Smooth muscle cell (in vitro differentiated cells): Measurements from ENCODE around the gene GUCY2F. TPM values are rescaled to one million over a fixed set of nuclear protein-coding genes. Genes with fewer than 3 reads are reported as not detected.

Experiments
- DNase-seq: peaks from one replicate; lab custom pipeline; 2025; ENCODE audit not compliant: unreplicated experiment; lab: John Stamatoyannopoulos, UW
- H2AFZ ChIP-seq: fragments of 200-600 bp; sonication (generic); 2 replicates; pipeline ENCODE4 v1.6.0; 2016; ENCODE audit warnings: antibody characterized with exemption, low read depth, mild to moderate bottlenecking
- H3F3A ChIP-seq: fragments of 200-600 bp; sonication (generic); 2 replicates; pipeline ENCODE4 v1.6.0; 2017; ENCODE audit warnings: antibody characterized with exemption, low read depth
- H3K27ac ChIP-seq: fragments of 200-600 bp; sonication (generic); 2 replicates; pipeline ENCODE4 v1.5.1; 2016; ENCODE audit warnings: low read depth, mild to moderate bottlenecking
- H3K27me3 ChIP-seq: fragments of 200-600 bp; sonication (generic); 2 replicates; pipeline ENCODE4 v1.6.1; 2016; ENCODE audit warnings: low read depth, mild to moderate bottlenecking
- H3K36me3 ChIP-seq: fragments of 200-600 bp; sonication (generic); 2 replicates; pipeline ENCODE4 v1.5.1; 2016; ENCODE audit warnings: low read depth
- H3K4me1 ChIP-seq: fragments of 200-600 bp; sonication (generic); 2 replicates; pipeline ENCODE4 v1.5.1; 2016; ENCODE audit warnings: low read depth
- H3K4me2 ChIP-seq: fragments of 200-600 bp; sonication (generic); 2 replicates; pipeline ENCODE4 v1.6.0; 2016; ENCODE audit warnings: mild to moderate bottlenecking
- H3K4me3 ChIP-seq: fragments of 200-600 bp; sonication (generic); 2 replicates; pipeline ENCODE4 v1.5.1; 2016; ENCODE audit warnings: mild to moderate bottlenecking
- H3K79me2 ChIP-seq: fragments of 200-600 bp; sonication (generic); 2 replicates; pipeline ENCODE4 v1.6.0; 2016; ENCODE audit warnings: low read depth, mild to moderate bottlenecking
- H3K9ac ChIP-seq: fragments of 200-600 bp; sonication (generic); 2 replicates; pipeline ENCODE4 v1.6.0; 2016; ENCODE audit warnings: low read depth
- H3K9me3 ChIP-seq: fragments of 200-600 bp; sonication (generic); replicated peaks from 2 replicates; pipeline ENCODE4 v1.5.1; 2016; ENCODE audit warnings: low read depth
- H4K20me1 ChIP-seq: fragments of 200-600 bp; sonication (generic); 2 replicates; pipeline ENCODE4 v1.6.0; 2016; ENCODE audit warnings: low read depth
- WGBS: methylation state at CpG from one replicate; pipeline ENCODE4 v1.1.7; 2016; ENCODE audit warnings: low lambda C conversion rate; 5-methylcytosine and 5-hydroxymethylcytosine counted together
- polyA plus RNA-seq: library from polyadenylated mRNA; unstranded; fragments of >200 nt; fragmentation: Nextera tagmentation; extraction: Ambion mirVana; gene quantifications from 2 replicates; pipeline ENCODE4 v1.2.1, GENCODE V29; 2016
- total RNA-seq: library from RNA; depleted of rRNA; stranded (reverse); fragments of >200 nt; gene quantifications from 2 replicates; pipeline ENCODE4 v1.2.3, GENCODE V29; 2014
- TF ChIP-seq, protein P1 (sequence below): fragments of 200-600 bp; sonication (generic); IDR thresholded peaks from 2 replicates; pipeline ENCODE4 v1.5.1; 2017; ENCODE audit warnings: borderline replicate concordance, mild to moderate bottlenecking, antibody characterized with exemption; ENCODE audit not compliant: insufficient read depth, poor library complexity, severe bottlenecking

The GUCY2F gene
- total and polyA plus RNA-seq, 2 experiments from 2014 or later: not detected

DNA sequence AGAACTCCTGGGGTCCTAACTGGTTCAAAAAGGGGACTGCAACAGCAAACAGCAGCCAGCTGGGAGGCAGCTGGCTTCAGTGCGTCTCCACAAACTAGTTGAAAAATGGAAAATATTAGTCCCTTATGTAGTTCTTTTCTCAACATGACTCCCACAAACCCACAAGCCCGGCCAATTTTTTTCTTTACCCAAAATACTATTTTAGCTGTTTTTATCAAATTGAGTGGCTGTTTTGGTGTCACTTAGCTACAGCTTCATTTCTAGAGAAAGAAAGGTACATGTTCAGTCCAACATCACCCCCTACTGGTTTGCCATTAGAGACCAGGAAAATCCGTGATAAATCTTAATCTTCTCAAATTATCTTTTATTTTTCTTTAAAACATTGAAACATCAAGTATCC, 97.2 kb downstream of the GUCY2F start:
- H3K27ac ChIP-seq: no peak overlapping the region
- WGBS: 13% methylated on average over 3 of the region's 3 CpGs
- H3K4me2 ChIP-seq: no peak overlapping the region
- no peak for DNase-seq
- no peak overlapping the region for H3K9ac ChIP-seq
- H3K79me2 ChIP-seq: no peaks in the 10 kb centered on the region
- H3K4me1 ChIP-seq: peaks cover 6% of the 10 kb centered on the region
- no peaks in the 10 kb centered on the region for H3K36me3 ChIP-seq
- H3K9me3 ChIP-seq: no peaks in the 10 kb centered on the region
- no peak overlapping the region for H3K4me3 ChIP-seq
- peaks cover 4% of the 10 kb centered on the region for H3F3A ChIP-seq
- no peaks in the 10 kb centered on the region for H3K27me3 ChIP-seq
- TF ChIP-seq, protein P1, sequence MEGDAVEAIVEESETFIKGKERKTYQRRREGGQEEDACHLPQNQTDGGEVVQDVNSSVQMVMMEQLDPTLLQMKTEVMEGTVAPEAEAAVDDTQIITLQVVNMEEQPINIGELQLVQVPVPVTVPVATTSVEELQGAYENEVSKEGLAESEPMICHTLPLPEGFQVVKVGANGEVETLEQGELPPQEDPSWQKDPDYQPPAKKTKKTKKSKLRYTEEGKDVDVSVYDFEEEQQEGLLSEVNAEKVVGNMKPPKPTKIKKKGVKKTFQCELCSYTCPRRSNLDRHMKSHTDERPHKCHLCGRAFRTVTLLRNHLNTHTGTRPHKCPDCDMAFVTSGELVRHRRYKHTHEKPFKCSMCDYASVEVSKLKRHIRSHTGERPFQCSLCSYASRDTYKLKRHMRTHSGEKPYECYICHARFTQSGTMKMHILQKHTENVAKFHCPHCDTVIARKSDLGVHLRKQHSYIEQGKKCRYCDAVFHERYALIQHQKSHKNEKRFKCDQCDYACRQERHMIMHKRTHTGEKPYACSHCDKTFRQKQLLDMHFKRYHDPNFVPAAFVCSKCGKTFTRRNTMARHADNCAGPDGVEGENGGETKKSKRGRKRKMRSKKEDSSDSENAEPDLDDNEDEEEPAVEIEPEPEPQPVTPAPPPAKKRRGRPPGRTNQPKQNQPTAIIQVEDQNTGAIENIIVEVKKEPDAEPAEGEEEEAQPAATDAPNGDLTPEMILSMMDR: peak; percentile 89
- no peaks in the 10 kb centered on the region for H4K20me1 ChIP-seq
- no peak overlapping the region for H2AFZ ChIP-seq

DNA sequence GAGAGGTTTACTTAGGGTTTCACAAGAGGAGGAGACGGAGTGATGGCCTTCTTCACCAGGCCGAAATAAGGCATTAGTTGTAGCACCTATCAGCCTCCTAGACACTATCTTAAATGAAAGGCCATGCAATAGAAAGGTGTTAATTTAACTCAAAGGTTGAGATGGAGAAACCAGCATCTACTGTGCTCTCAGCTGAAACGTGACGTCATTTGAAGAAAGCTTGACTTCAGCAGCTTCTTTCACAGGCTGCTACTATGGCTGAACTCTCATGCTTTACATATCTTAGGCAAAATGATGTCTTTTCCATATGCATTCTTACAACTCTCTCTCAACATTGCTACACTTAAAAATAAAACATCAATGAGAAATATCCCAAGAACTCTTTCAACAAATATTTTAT, 99.6 kb downstream of the GUCY2F start:
- Histone ChIP-seq H3K27ac (no peak overlapping the region), H3K9ac (no peak overlapping the region), H3K79me2 (no peaks in the 10 kb centered on the region), H3K4me3 (no peak overlapping the region), H3K4me1 (peaks cover under 1% of the 10 kb centered on the region), H4K20me1 (no peaks in the 10 kb centered on the region), H3F3A (no peaks in the 10 kb centered on the region), H2AFZ (no peak overlapping the region), H3K27me3 (no peaks in the 10 kb centered on the region), H3K4me2 (no peak overlapping the region), H3K9me3 (no peaks in the 10 kb centered on the region), H3K36me3 (no peaks in the 10 kb centered on the region)
- WGBS: 94% methylated on average over 4 of the region's 4 CpGs
- TF ChIP-seq, protein P1: no peak
- no peak for DNase-seq

DNA sequence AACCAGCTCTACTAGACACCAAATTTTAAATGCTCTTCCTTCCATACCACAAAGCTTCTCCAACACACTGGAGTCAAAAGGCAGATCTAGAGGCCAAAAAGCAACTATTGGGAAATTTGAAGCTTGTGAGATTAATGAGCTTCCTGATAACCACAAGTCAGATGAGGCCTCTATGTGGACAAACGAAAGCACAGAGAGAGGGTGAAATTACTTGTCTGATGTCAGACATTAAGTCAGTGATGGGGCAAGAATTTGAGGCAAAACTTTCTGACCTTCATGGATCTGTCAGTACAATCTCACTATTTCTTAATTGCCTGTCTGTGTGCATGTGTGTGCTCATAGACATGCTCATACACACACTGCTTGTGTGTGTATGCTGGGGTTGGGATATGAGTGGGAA, 103.6 kb downstream of the GUCY2F start:
- TF ChIP-seq, protein P1: no peak
- no peak overlapping the region for H3K27ac ChIP-seq
- no peak overlapping the region for H3K4me3 ChIP-seq
- H3K4me1 ChIP-seq: peaks cover 2% of the 10 kb centered on the region
- WGBS: 14% methylated on average over 1 of the region's 1 CpG
- H3K9me3 ChIP-seq: no peaks in the 10 kb centered on the region
- H3K4me2 ChIP-seq: peak overlapping the region; percentile 2
- no peaks in the 10 kb centered on the region for H3K36me3 ChIP-seq
- no peaks in the 10 kb centered on the region for H3K27me3 ChIP-seq
- H3K79me2 ChIP-seq: no peaks in the 10 kb centered on the region
- H2AFZ ChIP-seq: peak overlapping the region; percentile 16
- H4K20me1 ChIP-seq: no peaks in the 10 kb centered on the region
- H3F3A ChIP-seq: peaks cover under 1% of the 10 kb centered on the region
- DNase-seq: no peak
- no peak overlapping the region for H3K9ac ChIP-seq

DNA sequence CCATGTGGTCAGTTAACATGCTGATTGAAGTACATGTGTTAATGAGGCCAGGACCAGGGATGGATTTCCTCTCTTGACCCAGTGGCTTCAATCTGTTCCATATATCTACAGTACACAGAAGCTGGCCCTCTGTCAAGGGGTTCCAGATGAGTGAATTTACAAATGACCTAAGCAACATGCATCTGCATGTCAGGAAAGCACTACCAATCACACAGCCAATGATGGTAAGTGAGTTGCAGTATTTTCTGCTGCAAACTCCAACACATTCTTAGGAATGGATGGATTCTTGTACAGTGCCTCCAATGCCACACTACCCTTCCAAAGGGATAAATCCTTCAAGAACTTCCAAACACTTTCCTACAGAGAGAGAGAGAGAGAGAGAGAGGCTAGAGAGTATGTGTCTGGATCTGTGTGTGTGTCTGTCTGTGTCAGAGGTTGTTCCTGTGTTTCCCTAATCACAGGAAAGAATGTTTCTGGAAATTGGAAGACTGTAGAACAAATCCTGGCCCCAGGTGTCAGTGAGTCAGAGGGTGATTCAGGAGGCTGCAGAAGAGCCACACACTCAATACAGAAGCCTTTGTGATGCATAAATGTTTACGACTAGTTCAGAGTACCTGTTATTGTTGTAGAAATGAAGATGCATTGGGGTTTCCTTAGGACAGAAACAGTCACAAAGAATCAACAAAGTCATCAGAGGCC, 107.5 kb downstream of the GUCY2F start:
- Histone ChIP-seq H3K79me2 (no peaks in the 10 kb centered on the region), H3K27me3 (no peaks in the 10 kb centered on the region), H3K4me2 (peak overlapping the region; percentile 1), H3K9me3 (no peaks in the 10 kb centered on the region), H3K4me1 (peaks cover 26% of the 10 kb centered on the region), H4K20me1 (no peaks in the 10 kb centered on the region), H2AFZ (no peak overlapping the region), H3K9ac (no peak overlapping the region), H3K36me3 (no peaks in the 10 kb centered on the region), H3F3A (peaks cover 18% of the 10 kb centered on the region), H3K4me3 (no peak overlapping the region), H3K27ac (peak overlapping the region; percentile 66)
- WGBS: 33% methylated on average over 1 of the region's 1 CpG
- no peak for DNase-seq
- TF ChIP-seq, protein P1: no peak
